CD4-positive, alpha-beta T cell treated with Interleukin-2 at 100 ng/mL for 4 hours (primary cell): Measurements from ENCODE around the gene SLC17A9.

Experiments
- DNase-seq: peaks from one replicate; pipeline ENCODE4 v3.0.0-alpha.2; 2020; ENCODE audit warnings: low spot score

SLC17A9 gene

DNA sequence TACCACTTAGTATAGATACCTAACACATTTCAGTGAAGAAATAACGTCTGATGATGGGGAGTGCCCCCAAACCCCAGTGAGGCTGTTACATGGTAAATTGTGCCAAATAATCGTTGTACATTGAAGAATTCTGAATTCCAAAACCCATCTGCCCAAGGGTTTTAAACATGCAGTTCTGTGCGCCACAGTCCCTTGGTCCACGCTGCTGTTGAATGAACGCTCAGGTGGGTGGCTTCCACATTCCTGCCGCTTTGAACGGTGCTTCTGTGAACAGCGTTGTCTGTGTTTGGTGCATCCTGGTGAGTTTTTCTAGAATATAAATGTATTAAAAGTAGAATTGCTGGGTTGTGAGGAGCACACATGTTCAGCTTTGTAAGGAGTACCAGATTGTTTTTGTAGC lies 11.6 kb upstream of the SLC17A9 start:
- no peak for DNase-seq

DNA sequence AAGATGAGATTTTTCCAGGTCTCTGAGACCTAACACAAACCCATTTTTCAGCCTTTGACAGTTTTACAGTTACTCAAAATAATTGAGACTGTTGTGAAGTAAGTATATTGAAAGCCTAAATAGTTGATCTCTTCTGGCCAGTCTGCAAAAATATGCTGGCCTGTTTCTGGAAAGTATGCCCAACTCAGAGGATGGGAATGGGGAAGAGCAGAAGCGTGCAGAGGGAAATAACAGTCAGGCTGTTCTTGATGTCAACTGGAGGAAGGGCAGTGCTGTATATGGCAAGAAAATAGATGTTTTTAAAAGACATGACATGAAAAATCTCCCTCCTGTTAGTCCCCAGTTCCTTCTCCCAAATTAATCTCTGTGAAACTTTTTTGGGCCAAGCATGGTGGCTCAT lies 10.7 kb upstream of the SLC17A9 start:
- no peak for DNase-seq

- no peak for DNase-seq
Observed at GRCh38 chr20:62942456-62942855, 10.1 kb upstream of the SLC17A9 start.

- no peak for DNase-seq
Observed at GRCh38 chr20:62943396-62943795, 9.1 kb upstream of the SLC17A9 start.

- no peak for DNase-seq
Observed at GRCh38 chr20:62944184-62944583, 8.3 kb upstream of the SLC17A9 start.

GRCh38 chr20:62944746-62945145 lies 7.8 kb upstream of the SLC17A9 start:
- DNase-seq: no peak

GRCh38 chr20:62945771-62946339 lies 6.7 kb upstream of the SLC17A9 start:
- DNase-seq: no peak

- no peak for DNase-seq
Observed at GRCh38 chr20:62946918-62947317, 5.6 kb upstream of the SLC17A9 start.

DNA sequence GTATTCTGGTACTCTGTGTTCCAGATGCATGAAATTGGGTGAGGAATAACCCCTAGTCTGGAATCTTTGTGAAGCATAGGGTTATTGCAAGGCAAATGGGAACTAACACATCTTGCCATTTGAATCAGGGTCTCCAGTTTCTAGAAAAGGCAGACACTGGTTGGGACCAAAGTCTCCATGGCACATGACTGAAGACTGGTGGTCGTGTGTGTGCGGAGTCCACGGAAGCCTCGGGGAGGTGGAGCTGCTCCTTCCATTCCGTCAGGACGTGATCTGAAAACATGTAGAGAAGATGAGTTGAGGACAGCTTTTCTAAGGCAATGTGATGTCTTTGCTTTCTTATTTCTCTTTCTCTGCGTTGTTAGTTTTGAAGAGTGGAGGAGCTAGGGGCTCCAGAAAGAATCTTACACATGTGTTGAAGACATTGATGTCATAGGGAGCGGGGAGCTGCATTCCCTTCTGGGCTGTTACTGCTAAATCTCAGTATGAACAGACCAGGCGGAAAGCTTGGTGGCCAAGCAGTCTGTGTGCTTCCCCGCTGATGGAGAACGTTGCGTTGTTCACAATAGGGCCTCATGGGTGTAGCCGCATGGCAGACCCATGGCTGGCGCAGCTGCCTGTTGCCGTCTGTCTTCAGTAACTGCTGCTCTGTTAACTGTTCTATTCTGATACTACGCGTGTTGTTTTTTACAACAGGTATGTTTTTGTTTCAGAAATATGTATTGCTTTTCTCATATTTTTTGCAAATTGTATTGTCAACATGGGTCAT lies 4.8 kb upstream of the SLC17A9 start:
- DNase-seq: no peak

DNA sequence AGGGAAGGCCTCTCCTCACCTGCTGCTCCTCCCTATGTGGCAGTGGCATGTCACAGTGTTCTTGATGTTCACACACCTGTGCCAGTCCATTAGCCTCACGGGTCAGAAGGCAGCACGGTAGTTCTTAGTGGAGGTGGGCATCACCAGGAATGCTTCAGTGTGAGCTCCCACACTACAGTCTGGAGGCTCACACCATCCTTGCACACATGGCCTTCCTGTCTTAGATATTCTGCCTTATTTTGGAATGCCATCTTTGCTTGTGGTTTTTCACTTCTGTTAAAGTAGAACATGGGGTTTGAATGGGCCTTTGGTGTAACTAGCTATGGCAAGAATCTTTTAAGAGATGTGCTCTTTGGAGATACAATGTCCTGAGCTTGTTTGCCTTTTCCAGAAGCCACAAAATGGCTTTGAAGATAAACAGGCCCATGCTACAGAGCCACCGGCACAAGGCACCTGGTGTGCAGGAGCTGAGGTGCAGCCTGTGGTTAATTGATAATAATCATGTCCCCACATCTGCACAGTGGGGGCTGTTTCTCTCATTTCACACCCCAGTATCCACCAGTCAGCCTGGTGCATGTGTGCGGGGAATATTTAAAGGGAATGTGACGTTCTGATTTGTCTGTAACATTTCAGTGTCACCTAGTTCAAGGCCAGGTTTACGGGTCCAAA lies 3.2 kb upstream of the SLC17A9 start:
- no peak for DNase-seq

- DNase-seq: no peak
Observed at GRCh38 chr20:62949962-62950361, 2.5 kb upstream of the SLC17A9 start.

DNA sequence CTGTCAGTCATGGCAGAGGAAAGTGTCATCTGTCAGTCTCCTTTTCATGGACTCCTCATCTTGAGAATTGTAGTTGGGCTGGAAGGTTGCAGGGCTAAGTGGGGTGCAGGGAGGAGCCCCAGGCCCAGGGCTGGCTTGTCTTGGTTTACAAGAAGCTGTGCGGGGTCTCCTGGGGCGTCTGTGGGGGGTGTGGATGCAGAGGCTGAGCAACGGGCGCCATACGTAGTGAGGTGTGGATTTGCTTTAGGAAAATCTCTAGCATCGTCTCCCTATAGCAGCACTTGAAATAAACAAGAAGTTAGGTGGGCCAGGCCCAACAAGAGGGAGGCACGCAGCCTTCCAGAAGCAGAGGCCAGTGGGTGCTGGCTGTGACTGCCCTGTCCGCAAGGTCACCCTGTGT lies 1.8 kb upstream of the SLC17A9 start:
- DNase-seq: no peak

DNA sequence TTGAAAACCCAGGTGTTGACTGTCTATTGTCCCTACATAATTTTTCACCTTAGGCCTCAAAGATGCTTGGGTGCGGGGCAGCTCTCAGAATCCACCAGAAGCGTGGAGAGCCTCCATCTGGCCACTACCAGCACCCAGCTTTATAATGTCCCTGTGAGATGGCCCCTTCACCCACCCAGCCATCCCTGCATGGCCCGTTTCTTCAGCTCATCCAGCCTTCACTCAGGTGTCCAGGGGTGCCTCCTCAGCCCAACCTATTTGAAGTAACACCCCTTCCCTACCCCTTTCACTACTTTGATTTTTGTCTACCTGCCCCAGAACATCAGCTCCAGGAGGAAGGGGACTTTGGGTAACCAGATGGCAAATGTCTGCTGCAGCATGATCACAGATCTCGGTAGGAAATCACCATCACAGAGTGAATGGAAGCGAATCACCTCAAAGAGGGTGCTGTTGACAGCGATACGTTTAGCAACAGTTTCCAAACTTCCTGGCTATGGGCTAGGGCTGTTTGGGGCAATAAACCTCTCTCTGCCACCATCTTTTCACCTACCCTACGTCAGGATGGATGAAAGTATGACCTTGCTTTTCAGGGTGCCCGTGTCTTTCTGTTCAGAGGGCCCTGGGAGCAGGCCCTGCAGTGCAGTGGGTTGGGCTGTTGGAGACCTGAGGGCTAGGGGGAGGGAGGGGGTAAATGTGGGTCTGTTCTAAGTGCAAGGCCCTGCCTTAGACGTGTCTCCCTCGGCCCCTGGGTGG lies 1.2 kb upstream of the SLC17A9 start:
- no peak for DNase-seq

GRCh38 chr20:62951896-62952372 lies 575 bp upstream of the SLC17A9 start:
- no peak for DNase-seq

- no peak for DNase-seq
Observed at GRCh38 chr20:62952968-62953838, 694 bp downstream of the SLC17A9 start.

DNA sequence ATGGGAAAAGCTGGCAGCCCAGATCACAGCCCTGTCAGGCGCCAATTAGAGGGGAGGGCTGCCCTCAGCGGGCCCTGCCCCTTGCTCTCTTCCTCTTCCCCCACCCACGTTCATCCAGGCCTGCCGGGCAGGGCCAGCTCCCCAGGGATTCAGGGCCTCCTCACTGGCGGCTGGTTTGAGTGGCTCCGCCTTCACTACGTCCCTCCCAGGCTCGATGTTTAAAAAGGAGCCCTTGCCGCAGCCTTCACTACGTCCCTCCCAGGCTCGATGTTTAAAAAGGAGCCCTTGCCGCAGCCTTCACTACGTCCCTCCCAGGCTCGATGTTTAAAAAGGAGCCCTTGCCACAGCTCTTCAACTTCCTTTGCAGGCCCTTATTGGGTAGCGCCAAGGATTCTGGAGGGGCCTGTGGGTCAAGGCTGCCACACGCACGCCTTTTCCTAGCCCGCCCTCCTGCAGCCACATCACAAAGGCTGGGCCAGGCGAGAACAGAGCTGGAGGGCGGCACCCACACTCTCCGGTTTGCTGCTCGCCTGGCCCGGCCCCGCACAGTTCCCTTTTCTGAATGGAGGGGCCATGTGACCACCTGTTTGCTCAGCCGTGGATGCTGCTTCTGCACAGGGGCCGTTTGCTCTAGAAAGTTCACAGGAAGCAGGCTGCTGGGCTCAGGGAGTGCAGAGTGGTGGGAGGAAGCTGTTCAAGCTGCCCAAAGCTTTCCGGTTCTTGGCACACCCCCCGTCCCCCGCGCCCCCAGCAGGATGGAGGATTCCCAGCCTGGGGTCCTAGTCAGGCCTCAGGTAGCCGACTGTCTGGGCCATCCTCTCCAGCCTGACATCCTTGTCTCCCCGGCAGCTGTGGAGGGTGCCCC lies 1.6 kb downstream of the SLC17A9 start:
- DNase-seq: peak; percentile 66

- DNase-seq: no peak
Observed at GRCh38 chr20:62955519-62956386, 3.2 kb downstream of the SLC17A9 start.

GRCh38 chr20:62956387-62957135 lies 4.1 kb downstream of the SLC17A9 start:
- DNase-seq: no peak
